HepG2 (cell line): ENCODE measurements around the gene SMIM1. TPM values are rescaled to one million over a fixed set of nuclear protein-coding genes. Genes with fewer than 3 reads are reported as not detected.

Source experiments
- polyA plus RNA-seq, 8 experiments: library from polyadenylated mRNA; depleted of rRNA in 3 of 8; stranded (reverse) in 7 of 8; unstranded in 1 of 8; fragments of >200 nt; fragmentation: Illumina TruSeq in 4 of 8; extraction: Trizol in 4 of 8; gene quantifications; 2 replicates each; pipeline versions ENCODE4 v1.2.1 to v1.2.3, GENCODE V29; 2011 to 2016; ENCODE audit warnings: low read depth in 4 of 8, missing spikeins in 1 of 8, mixed read lengths in 1 of 8; ENCODE audit not compliant: insufficient read depth in 1 of 8
- total RNA-seq, 5 experiments: library from RNA; depleted of rRNA; stranded (reverse); fragments of >200 nt; fragmentation: Illumina TruSeq; extraction: Trizol; gene quantifications; 2 replicates each; pipeline ENCODE4 v1.2.3, GENCODE V29; 2016; ENCODE audit warnings: low read depth in 1 of 5
- TF ChIP-seq, protein P1 (sequence below), 2 experiments: fragments of 450-650 bp in 1 of 2; sonication (generic) in 1 of 2; formaldehyde crosslinking in 1 of 2; IDR thresholded peaks; 2 replicates each; pipeline versions ENCODE4 v1.6.1 to v1.8.0; 2016 to 2022; ENCODE audit warnings: antibody characterized with exemption in 1 of 2, mild to moderate bottlenecking in 1 of 2, missing genetic modification reagents in 1 of 2

SMIM1 gene
- total and polyA plus RNA-seq, 2 of the 13 experiments (the other 11 are each of a cell fraction or from before 2014, with no cell fraction given) = 12.4 to 56.3 TPM

DNA sequence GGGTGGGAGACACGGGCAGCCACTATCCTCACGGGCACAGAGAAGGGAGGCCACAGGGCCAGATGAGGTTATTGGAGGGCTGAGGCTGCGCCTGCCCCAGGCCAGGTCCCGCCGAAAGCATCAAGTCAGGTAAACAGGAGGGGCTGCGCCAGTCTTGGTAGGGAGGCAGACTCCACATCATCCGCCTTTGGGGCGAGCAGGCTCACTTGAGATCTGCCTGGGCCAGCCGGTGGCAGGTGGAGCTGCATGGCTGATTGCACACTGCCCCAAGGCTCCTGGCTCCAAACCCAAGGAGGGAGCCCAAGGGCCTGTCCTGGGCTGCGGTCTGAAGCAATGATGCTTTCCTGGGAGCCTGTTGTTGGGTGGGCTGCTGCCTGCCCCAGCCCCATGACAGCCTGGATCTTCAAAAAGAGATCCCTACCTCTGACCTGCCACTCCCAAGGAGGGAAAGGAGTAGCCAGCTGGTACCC lies 4.6 kb downstream of the SMIM1 start (continued):
- TF ChIP-seq, protein P1, sequence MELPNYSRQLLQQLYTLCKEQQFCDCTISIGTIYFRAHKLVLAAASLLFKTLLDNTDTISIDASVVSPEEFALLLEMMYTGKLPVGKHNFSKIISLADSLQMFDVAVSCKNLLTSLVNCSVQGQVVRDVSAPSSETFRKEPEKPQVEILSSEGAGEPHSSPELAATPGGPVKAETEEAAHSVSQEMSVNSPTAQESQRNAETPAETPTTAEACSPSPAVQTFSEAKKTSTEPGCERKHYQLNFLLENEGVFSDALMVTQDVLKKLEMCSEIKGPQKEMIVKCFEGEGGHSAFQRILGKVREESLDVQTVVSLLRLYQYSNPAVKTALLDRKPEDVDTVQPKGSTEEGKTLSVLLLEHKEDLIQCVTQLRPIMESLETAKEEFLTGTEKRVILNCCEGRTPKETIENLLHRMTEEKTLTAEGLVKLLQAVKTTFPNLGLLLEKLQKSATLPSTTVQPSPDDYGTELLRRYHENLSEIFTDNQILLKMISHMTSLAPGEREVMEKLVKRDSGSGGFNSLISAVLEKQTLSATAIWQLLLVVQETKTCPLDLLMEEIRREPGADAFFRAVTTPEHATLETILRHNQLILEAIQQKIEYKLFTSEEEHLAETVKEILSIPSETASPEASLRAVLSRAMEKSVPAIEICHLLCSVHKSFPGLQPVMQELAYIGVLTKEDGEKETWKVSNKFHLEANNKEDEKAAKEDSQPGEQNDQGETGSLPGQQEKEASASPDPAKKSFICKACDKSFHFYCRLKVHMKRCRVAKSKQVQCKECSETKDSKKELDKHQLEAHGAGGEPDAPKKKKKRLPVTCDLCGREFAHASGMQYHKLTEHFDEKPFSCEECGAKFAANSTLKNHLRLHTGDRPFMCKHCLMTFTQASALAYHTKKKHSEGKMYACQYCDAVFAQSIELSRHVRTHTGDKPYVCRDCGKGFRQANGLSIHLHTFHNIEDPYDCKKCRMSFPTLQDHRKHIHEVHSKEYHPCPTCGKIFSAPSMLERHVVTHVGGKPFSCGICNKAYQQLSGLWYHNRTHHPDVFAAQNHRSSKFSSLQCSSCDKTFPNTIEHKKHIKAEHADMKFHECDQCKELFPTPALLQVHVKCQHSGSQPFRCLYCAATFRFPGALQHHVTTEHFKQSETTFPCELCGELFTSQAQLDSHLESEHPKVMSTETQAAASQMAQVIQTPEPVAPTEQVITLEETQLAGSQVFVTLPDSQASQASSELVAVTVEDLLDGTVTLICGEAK (IDR thresholded peaks at IDR 0.05) = no peak
- TF ChIP-seq, protein P1 (CRISPR knock-in tag; IDR thresholded peaks at IDR 0.05) = 0 out of 2 replicates have a peak, but pooled peaks have one; percentile 24
